Measurements from ENCODE around the gene GLT8D2.
A peak's percentile ranks its signal among the peaks of the same experiment; 100 is the strongest.

The GLT8D2 gene

GRCh38 chr12:104064842-104065427 is 14.9 kb upstream of the GLT8D2 start:
- no peak for DNase-seq (ENCODE audit: insufficient read length)
- FAIRE-seq = peak; percentile 24
- TF ChIP-seq POLR2AphosphoS5 (IDR thresholded peaks at IDR 0.05; ENCODE audit: low read depth, low read length) (no peak), TAF1 (IDR thresholded peaks at IDR 0.05; ENCODE audit: borderline replicate concordance, low read depth, low read length) (no peak), POLR2A (IDR thresholded peaks at IDR 0.05; ENCODE audit: low read depth, low read length) (no peak)

DNA sequence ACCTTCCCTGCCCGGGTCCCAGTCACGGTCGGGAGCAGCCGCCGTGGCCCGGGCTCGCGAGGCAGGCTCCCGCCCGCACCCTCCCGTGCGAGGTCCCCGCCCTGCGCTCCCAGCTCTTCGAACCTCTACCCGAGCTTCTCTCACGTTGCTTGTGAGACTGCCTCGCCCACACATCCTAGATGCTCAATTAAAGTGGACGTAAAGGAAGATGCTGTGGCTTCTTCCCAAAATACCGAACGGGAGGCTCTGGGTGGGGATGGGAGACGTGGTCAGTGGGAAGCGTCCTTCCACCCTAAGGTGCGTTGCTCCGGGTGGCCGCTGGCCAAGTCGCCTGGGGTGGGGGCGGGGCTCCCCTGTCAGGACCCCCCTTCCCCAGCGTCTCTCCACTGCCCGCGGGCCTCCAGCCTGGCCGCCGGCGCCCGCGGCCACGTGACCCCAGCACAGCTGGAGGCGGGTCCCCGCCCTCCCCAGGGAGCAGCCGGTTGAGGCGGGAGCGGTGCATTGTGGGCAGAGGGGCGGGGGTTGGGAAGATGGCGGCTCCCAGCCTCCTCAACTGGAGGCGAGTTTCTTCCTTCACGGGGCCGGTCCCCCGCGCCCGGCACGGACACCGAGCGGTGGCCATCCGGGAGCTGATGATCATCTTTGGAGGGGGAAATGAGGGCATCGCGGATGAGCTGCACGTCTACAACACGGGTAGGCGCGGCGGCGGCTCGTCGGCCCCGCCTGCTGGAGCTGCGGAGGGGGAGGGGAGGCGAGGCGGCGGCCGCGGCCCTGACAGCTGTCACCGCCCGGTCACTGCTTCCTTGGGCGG is 14.2 kb upstream of the GLT8D2 start, which contains the start of gene HCFC2:
Gene HCFC2, plus strand, starts transcription at position 501 of the 811 bp plus-strand sequence. Its CDS starts 30 bp downstream, at position 531.
- FAIRE-seq (peak; percentile 90), DNase-seq (ENCODE audit: insufficient read length) (peak; percentile 99)
- TF ChIP-seq POLR2AphosphoS5 (IDR thresholded peaks at IDR 0.05; ENCODE audit: low read depth, low read length) = no peak
- TF ChIP-seq TAF1 (IDR thresholded peaks at IDR 0.05; ENCODE audit: borderline replicate concordance, low read depth, low read length) = 0 out of 2 replicates have a peak, but pooled peaks have one; percentile 10
- TF ChIP-seq POLR2A (IDR thresholded peaks at IDR 0.05; ENCODE audit: low read depth, low read length) = peak; percentile 78

GRCh38 chr12:104063712-104064030 is 13.7 kb upstream of the GLT8D2 start:
- peak; percentile 85 for FAIRE-seq

DNA sequence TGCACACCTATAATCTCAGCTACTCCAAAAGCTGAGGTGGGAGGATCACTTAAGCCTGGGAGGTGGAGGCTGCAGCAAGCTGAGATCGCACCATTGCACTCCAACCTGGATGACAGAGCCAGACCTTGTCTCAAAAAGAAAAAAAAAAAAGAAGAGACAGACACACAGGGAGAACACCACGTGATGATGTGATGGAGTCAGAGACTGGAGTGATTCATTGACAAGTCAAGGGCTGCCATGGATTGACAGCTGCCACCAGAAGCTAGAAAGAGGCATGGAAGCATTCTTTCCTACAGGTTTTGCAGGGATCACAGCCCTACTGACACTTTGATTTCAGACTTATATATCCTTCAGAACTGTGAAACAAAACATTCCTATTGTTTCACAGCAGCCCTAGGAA is 10.8 kb upstream of the GLT8D2 start:
- FAIRE-seq = no peak
- no peak for DNase-seq (ENCODE audit: insufficient read length)
- no peak for TF ChIP-seq POLR2A (IDR thresholded peaks at IDR 0.05; ENCODE audit: low read depth, low read length)
- TF ChIP-seq TAF1 (IDR thresholded peaks at IDR 0.05; ENCODE audit: borderline replicate concordance, low read depth, low read length) = no peak
- no peak for TF ChIP-seq POLR2AphosphoS5 (IDR thresholded peaks at IDR 0.05; ENCODE audit: low read depth, low read length)

More at GRCh38 chr12:104063712-104064030, 13.7 kb upstream of the GLT8D2 start:
- TF ChIP-seq POLR2A (IDR thresholded peaks at IDR 0.05; ENCODE audit: low read depth, low read length) (no peak), TAF1 (IDR thresholded peaks at IDR 0.05; ENCODE audit: borderline replicate concordance, low read depth, low read length) (no peak), POLR2AphosphoS5 (IDR thresholded peaks at IDR 0.05; ENCODE audit: low read depth, low read length) (no peak)
- DNase-seq (ENCODE audit: insufficient read length) = no peak

DNA sequence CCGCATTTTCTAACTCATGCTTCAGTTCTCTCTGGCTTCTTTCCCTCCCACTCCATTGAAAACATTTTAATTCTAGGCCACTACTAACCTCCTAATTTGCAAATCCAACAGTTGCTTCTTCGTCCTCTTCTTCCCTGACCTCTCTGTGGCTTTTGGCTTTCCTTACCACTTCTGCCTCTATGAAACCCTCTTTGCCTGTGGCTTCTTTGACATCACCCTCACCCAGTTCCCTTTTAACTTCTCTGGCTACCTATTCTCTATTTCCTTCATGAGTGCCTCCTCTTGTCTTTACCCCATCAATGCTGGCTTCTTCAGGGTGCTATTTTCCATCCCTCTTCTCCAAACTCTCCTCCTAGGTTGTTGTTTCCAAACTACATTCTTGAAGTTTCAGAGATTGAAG is 10.0 kb upstream of the GLT8D2 start:
- no peak for DNase-seq (ENCODE audit: insufficient read length)
- FAIRE-seq = no peak
- no peak for TF ChIP-seq TAF1 (IDR thresholded peaks at IDR 0.05; ENCODE audit: borderline replicate concordance, low read depth, low read length)
- TF ChIP-seq POLR2A (IDR thresholded peaks at IDR 0.05; ENCODE audit: low read depth, low read length) = no peak
- TF ChIP-seq POLR2AphosphoS5 (IDR thresholded peaks at IDR 0.05; ENCODE audit: low read depth, low read length) = no peak

GRCh38 chr12:104058802-104059201 is 8.8 kb upstream of the GLT8D2 start:
- FAIRE-seq = no peak
- DNase-seq (ENCODE audit: insufficient read length) = no peak
- TF ChIP-seq POLR2A (IDR thresholded peaks at IDR 0.05; ENCODE audit: low read depth, low read length) (no peak), POLR2AphosphoS5 (IDR thresholded peaks at IDR 0.05; ENCODE audit: low read depth, low read length) (no peak), TAF1 (IDR thresholded peaks at IDR 0.05; ENCODE audit: borderline replicate concordance, low read depth, low read length) (no peak)

DNA sequence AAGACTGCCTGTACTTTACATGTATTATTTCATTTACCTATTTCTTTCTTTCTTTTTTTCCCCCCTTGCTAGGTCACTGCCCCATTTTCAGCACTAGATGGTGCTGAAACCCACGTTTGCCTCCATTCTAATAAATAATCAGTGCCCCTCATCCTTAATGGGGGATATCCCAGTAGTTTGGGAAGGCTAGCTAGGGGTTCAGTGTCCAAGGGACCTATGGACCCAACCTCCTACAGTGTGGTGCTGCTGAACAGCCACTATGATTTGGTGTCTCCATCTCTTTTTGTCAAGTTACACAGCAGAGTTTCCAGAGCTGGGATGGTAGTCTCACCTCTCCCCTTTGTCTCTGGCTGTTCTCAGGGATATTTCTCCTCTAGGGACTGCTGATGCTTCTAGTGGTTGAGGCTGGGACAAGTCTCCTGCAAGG is 7.8 kb upstream of the GLT8D2 start:
- FAIRE-seq (peak; percentile 24), DNase-seq (ENCODE audit: insufficient read length) (no peak)
- TF ChIP-seq POLR2AphosphoS5 (IDR thresholded peaks at IDR 0.05; ENCODE audit: low read depth, low read length) = no peak
- TF ChIP-seq TAF1 (IDR thresholded peaks at IDR 0.05; ENCODE audit: borderline replicate concordance, low read depth, low read length) = no peak
- TF ChIP-seq POLR2A (IDR thresholded peaks at IDR 0.05; ENCODE audit: low read depth, low read length) = no peak

GRCh38 chr12:104056419-104056972 is 6.5 kb upstream of the GLT8D2 start:
- TF ChIP-seq POLR2AphosphoS5 (IDR thresholded peaks at IDR 0.05; ENCODE audit: low read depth, low read length) (no peak), POLR2A (IDR thresholded peaks at IDR 0.05; ENCODE audit: low read depth, low read length) (no peak), TAF1 (IDR thresholded peaks at IDR 0.05; ENCODE audit: borderline replicate concordance, low read depth, low read length) (no peak)
- no peak for DNase-seq (ENCODE audit: insufficient read length)
- FAIRE-seq = no peak

- DNase-seq (ENCODE audit: insufficient read length) (no peak), FAIRE-seq (no peak)
- TF ChIP-seq POLR2AphosphoS5 (IDR thresholded peaks at IDR 0.05; ENCODE audit: low read depth, low read length) (no peak), POLR2A (IDR thresholded peaks at IDR 0.05; ENCODE audit: low read depth, low read length) (no peak), TAF1 (IDR thresholded peaks at IDR 0.05; ENCODE audit: borderline replicate concordance, low read depth, low read length) (no peak)
Observed at GRCh38 chr12:104055686-104056388, 5.8 kb upstream of the GLT8D2 start.

- TF ChIP-seq POLR2A (IDR thresholded peaks at IDR 0.05; ENCODE audit: low read depth, low read length) (no peak), TAF1 (IDR thresholded peaks at IDR 0.05; ENCODE audit: borderline replicate concordance, low read depth, low read length) (no peak), POLR2AphosphoS5 (IDR thresholded peaks at IDR 0.05; ENCODE audit: low read depth, low read length) (no peak)
- DNase-seq (ENCODE audit: insufficient read length) (no peak), FAIRE-seq (no peak)
Observed at GRCh38 chr12:104054681-104055346, 4.8 kb upstream of the GLT8D2 start.

DNA sequence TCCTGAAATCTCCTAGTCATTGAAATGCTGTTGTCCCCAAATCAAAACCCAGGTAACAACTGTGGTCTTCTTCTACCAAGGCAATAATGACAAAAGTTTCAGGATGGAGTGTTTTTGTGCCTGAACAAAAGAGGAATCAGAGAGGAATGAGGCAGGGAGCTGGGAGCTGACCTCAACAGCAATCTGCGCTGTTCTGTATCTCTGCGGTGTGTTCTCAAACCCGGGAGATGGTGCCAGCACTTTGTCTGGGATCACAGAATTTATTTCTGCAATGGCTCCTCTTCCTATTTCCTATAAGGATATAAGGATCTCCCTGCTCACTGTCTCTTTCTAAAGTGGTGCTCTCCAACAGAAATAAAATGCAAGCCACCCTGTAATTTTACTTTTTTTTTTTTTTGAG is 449 bp upstream of the GLT8D2 start:
- FAIRE-seq = no peak
- TF ChIP-seq TAF1 (IDR thresholded peaks at IDR 0.05; ENCODE audit: borderline replicate concordance, low read depth, low read length) = no peak
- no peak for TF ChIP-seq POLR2A (IDR thresholded peaks at IDR 0.05; ENCODE audit: low read depth, low read length)
- no peak for TF ChIP-seq POLR2AphosphoS5 (IDR thresholded peaks at IDR 0.05; ENCODE audit: low read depth, low read length)
- no peak for DNase-seq (ENCODE audit: insufficient read length)
